ENCODE data around the gene PEAR1. TPM values are rescaled to one million over a fixed set of nuclear protein-coding genes. Genes with fewer than 3 reads are reported as not detected.

PEAR1 gene
- total RNA-seq, 4 donors from 2014 or later: 4.3 to 11.2 (median 6.0) TPM

DNA sequence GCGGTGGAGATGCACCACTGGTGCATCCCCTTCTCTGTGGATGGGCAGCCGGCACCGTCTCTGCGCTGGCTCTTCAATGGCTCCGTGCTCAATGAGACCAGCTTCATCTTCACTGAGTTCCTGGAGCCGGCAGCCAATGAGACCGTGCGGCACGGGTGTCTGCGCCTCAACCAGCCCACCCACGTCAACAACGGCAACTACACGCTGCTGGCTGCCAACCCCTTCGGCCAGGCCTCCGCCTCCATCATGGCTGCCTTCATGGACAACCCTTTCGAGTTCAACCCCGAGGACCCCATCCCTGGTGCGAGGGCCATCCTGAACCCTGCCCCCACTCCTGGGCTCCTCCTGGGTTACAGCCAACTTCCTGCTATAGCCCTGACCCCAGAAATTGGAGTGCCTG is 19.9 kb upstream of the PEAR1 start:
- no peak overlapping the region for H3K4me3 ChIP-seq
- H3K9me3 ChIP-seq: no peaks in the 10 kb centered on the region
- intact Hi-C loops (cut with DNase I; ENCODE audit: low total_unique reads): no loop called here
- TF ChIP-seq, protein P1, sequence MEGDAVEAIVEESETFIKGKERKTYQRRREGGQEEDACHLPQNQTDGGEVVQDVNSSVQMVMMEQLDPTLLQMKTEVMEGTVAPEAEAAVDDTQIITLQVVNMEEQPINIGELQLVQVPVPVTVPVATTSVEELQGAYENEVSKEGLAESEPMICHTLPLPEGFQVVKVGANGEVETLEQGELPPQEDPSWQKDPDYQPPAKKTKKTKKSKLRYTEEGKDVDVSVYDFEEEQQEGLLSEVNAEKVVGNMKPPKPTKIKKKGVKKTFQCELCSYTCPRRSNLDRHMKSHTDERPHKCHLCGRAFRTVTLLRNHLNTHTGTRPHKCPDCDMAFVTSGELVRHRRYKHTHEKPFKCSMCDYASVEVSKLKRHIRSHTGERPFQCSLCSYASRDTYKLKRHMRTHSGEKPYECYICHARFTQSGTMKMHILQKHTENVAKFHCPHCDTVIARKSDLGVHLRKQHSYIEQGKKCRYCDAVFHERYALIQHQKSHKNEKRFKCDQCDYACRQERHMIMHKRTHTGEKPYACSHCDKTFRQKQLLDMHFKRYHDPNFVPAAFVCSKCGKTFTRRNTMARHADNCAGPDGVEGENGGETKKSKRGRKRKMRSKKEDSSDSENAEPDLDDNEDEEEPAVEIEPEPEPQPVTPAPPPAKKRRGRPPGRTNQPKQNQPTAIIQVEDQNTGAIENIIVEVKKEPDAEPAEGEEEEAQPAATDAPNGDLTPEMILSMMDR (IDR thresholded peaks at IDR 0.05 in 4 of 5, conservative IDR thresholded peaks at IDR 0.05 in 1 of 5): no peak
- no peak for TF ChIP-seq POLR2A (IDR thresholded peaks at IDR 0.05)
- in situ Hi-C loops (cut with MboI; ENCODE audit: low sequenced_read_pairs in 4 of 4): loop anchor here in 2 of 4 donors (25.0 kb wide), 2 partner anchors 161 to 186 kb away; partner anchors contain the start of genes CRABP2 (in 1 of the 2) and NES (in 1 of the 2)
- ATAC-seq (no peak), DNase-seq (no peak)
- no peaks in the 10 kb centered on the region for H3K36me3 ChIP-seq
- no peaks in the 10 kb centered on the region for H3K4me1 ChIP-seq
- H3K27me3 ChIP-seq: no peaks in the 10 kb centered on the region
- H3K27ac ChIP-seq: no peak overlapping the region

DNA sequence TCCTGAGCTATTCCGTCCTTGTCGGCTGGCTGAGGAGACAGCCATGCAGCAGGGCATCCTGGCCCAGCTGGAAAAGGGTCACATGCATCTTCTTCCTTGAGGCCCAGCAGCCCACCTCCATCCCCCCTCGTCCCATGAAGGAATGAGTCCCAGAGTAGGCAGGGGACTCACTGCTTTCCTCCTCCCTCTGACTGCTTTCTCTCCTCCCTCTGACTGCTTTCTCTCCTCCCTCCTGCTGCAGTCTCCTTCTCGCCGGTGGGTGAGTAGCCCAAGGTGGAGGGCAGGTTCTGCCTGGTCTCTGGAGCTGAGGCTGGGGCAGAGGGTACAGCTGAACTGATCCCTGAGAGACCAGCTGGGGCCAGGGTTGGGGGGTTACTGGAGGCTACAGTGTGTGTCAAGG is 19.4 kb upstream of the PEAR1 start:
- TF ChIP-seq, protein P1 (IDR thresholded peaks at IDR 0.05 in 4 of 5, conservative IDR thresholded peaks at IDR 0.05 in 1 of 5): no peak
- no peak for TF ChIP-seq POLR2A (IDR thresholded peaks at IDR 0.05)
- Histone ChIP-seq H3K4me1 (no peaks in the 10 kb centered on the region), H3K9me3 (no peaks in the 10 kb centered on the region), H3K4me3 (no peak overlapping the region), H3K36me3 (no peaks in the 10 kb centered on the region), H3K27me3 (no peaks in the 10 kb centered on the region), H3K27ac (no peak overlapping the region)
- ATAC-seq: no peak
- in situ Hi-C loops (cut with MboI; ENCODE audit: low sequenced_read_pairs in 4 of 4): loop anchor here in 2 of 4 donors (25.0 kb wide), 2 partner anchors 162 to 187 kb away; partner anchors contain the start of genes CRABP2 (in 1 of the 2) and NES (in 1 of the 2)
- intact Hi-C loops (cut with DNase I; ENCODE audit: low total_unique reads): no loop called here
- DNase-seq: no peak

- no peak for DNase-seq
- intact Hi-C loops (cut with DNase I; ENCODE audit: low total_unique reads): no loop called here
- Histone ChIP-seq H3K27me3 (no peaks in the 10 kb centered on the region), H3K9me3 (no peaks in the 10 kb centered on the region), H3K27ac (no peak overlapping the region), H3K36me3 (no peaks in the 10 kb centered on the region), H3K4me3 (no peak overlapping the region), H3K4me1 (no peaks in the 10 kb centered on the region)
- in situ Hi-C loops (cut with MboI; ENCODE audit: low sequenced_read_pairs in 4 of 4): loop anchor here in 3 of 4 donors (25.0 kb wide), 2 partner anchors 162 to 187 kb away; partner anchors contain the start of genes NES (in 2 of the 3) and CRABP2 (in 1 of the 3)
- ATAC-seq: no peak
- TF ChIP-seq POLR2A (IDR thresholded peaks at IDR 0.05): no peak
- TF ChIP-seq, protein P1 (IDR thresholded peaks at IDR 0.05 in 4 of 5, conservative IDR thresholded peaks at IDR 0.05 in 1 of 5): no peak
Measured at GRCh38 chr1:156874572-156875340, 18.8 kb upstream of the PEAR1 start.

DNA sequence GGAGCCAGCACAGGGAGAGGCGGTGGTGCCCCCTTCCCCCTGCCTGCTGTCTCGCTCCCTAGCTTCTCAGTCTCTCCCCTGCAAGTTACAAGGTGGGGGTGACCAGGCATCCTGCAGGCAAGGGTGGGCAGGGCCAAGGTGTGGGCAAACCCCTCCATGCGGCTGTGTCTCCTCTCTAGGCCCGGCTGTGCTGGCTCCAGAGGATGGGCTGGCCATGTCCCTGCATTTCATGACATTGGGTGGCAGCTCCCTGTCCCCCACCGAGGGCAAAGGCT is 18.2 kb upstream of the PEAR1 start:
- in situ Hi-C loops (cut with MboI; ENCODE audit: low sequenced_read_pairs in 4 of 4): loop anchor here in 1 of 4 donors (25.0 kb wide), 1 partner anchor 188 kb away; the partner anchor contains the start of gene NES
- intact Hi-C loops (cut with DNase I; ENCODE audit: low total_unique reads): no loop called here
- Histone ChIP-seq H3K4me3 (no peak overlapping the region), H3K9me3 (no peaks in the 10 kb centered on the region), H3K4me1 (no peaks in the 10 kb centered on the region), H3K36me3 (no peaks in the 10 kb centered on the region), H3K27ac (no peak overlapping the region), H3K27me3 (no peaks in the 10 kb centered on the region)
- ATAC-seq (no peak), DNase-seq (no peak)
- TF ChIP-seq, protein P1 (IDR thresholded peaks at IDR 0.05 in 4 of 5, conservative IDR thresholded peaks at IDR 0.05 in 1 of 5): no peak
- no peak for TF ChIP-seq POLR2A (IDR thresholded peaks at IDR 0.05)
